Right lobe of liver (tissue), 4 donors: ENCODE data around the gene KRTAP4-7.

Experiments used
- POLR2A ChIP-seq: fragments of 450-650 bp; IDR thresholded peaks from one replicate; pipeline ENCODE4 v1.6.1; 2017; ENCODE audit warnings: antibody characterized with exemption, mild to moderate bottlenecking
- TF ChIP-seq, protein P1 (sequence below), 4 donors: fragments of 200-600 bp in 3 of 4; fragments of 450-650 bp in 1 of 4; IDR thresholded peaks; one replicate each; pipeline versions ENCODE4 v1.5.1 to v1.8.0; 2016 to 2022; ENCODE audit warnings: antibody characterized with exemption in 4 of 4, mild to moderate bottlenecking in 2 of 4
- donor health status: DM: no; HTN: no; CAD: no.
- donor health status: DM: no; HTN: no; CAD: no.
- donor health status: DM: no; HTN: yes; CAD: no.

DNA sequence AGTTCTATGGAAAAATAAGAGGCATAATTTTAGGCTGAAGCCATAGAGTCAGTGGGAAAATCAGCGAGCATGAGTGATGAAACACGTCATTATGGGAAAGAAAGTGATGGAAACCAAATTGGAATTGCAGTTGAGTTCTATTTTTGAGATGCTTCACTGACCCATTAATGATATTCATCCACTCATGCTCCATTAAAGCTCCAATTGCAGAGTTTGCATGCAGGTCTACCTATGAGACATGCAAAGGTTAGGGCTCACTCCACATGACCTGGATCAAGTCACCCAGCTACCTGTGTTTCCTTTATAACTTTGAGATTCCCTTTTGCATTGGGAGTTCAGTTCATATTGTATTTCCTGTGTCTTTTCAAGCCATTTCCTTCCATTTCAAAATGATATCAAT, 10.3 kb upstream of the KRTAP4-7 start:
- TF ChIP-seq, protein P1, sequence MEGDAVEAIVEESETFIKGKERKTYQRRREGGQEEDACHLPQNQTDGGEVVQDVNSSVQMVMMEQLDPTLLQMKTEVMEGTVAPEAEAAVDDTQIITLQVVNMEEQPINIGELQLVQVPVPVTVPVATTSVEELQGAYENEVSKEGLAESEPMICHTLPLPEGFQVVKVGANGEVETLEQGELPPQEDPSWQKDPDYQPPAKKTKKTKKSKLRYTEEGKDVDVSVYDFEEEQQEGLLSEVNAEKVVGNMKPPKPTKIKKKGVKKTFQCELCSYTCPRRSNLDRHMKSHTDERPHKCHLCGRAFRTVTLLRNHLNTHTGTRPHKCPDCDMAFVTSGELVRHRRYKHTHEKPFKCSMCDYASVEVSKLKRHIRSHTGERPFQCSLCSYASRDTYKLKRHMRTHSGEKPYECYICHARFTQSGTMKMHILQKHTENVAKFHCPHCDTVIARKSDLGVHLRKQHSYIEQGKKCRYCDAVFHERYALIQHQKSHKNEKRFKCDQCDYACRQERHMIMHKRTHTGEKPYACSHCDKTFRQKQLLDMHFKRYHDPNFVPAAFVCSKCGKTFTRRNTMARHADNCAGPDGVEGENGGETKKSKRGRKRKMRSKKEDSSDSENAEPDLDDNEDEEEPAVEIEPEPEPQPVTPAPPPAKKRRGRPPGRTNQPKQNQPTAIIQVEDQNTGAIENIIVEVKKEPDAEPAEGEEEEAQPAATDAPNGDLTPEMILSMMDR (IDR thresholded peaks at IDR 0.05): no peak
- no peak for TF ChIP-seq POLR2A
